ENCODE measurements around the gene RBM47. TPM values are rescaled to one million over a fixed set of nuclear protein-coding genes. Genes with fewer than 3 reads are reported as not detected.
"Not testable (repeated sequence)": the region's sequence is repeated elsewhere in the genome, so short reads cannot be mapped to it uniquely, and the experiment has no call there.

RBM47 gene
- total RNA-seq, 1 experiment from 2014 or later, result 97.9 TPM

DNA sequence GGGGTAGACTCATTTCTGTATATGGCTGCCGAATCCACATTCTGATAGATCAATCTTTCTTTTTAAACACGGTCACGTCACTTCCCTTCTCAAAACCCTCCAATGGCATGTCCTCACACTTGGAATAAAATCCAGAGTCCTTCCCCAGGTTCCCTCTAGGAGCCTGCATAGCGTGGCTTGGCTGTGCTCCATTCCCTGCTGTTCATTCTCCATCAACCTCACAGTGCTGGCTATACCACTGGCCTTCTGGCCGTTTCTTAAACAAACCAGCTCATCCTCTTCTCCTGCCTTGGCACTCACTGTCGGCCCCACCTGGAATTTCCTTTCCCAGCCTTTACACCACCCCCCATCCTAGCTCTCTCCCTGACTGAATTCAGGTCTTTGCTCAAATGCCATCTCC is 77.1 kb downstream of the RBM47 start:
- H3K36me3 ChIP-seq (replicated peaks; ENCODE audit: control insufficient read depth, insufficient read depth, low read length), result peaks cover 6% of the 10 kb centered on the region; the same call in 1 of the 2 replicates
- DNase-seq, result peak; percentile 53
- no peaks in the 10 kb centered on the region for H3K27me3 ChIP-seq (ENCODE audit: control insufficient read depth, insufficient read depth, low read length)
- H3K4me3 ChIP-seq (ENCODE audit: insufficient read depth, low read depth, low read length), result no peak overlapping the region

DNA sequence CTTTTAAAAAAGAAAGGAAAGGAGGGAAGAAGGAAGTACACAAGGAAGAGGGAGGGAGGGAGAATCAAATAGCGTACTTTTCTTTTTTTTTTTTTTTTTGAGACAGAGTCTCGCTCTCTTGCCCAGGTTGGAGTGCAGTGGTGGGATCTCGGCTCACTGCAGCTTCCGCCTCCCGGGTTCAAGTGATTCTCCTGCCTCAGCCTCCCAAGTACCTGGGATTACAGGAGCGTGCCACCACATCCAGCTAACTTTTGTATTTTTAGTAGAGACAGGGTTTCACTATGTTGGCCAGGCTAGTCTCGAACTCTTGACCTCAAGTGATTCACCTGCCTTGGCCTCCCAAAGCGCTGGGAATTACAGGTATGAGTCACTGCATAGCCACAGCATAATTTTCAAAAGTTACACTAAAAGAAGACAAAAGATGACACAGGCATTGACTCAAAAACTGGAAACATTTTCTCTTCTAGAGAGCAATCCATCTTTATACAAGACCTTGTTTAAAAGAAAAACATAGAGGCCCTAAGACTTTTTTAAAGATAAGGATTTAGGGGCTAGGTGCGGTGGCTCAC is 78.0 kb downstream of the RBM47 start:
- H3K4me3 ChIP-seq (ENCODE audit: insufficient read depth, low read depth, low read length); H3K27me3 ChIP-seq (ENCODE audit: control insufficient read depth, insufficient read depth, low read length); DNase-seq; H3K36me3 ChIP-seq (replicated peaks; ENCODE audit: control insufficient read depth, insufficient read depth, low read length): not testable (repeated sequence)

GRCh38 chr4:40550948-40551462 is 78.7 kb downstream of the RBM47 start:
- peaks cover 9% of the 10 kb centered on the region; the same call in 1 of the 2 replicates for H3K36me3 ChIP-seq (replicated peaks; ENCODE audit: control insufficient read depth, insufficient read depth, low read length)
- H3K4me3 ChIP-seq (ENCODE audit: insufficient read depth, low read depth, low read length), result no peak overlapping the region
- no peaks in the 10 kb centered on the region for H3K27me3 ChIP-seq (ENCODE audit: control insufficient read depth, insufficient read depth, low read length)
- DNase-seq, result peak; percentile 30

- Histone ChIP-seq H3K4me3 (ENCODE audit: insufficient read depth, low read depth, low read length) (no peak overlapping the region), H3K27me3 (ENCODE audit: control insufficient read depth, insufficient read depth, low read length) (no peaks in the 10 kb centered on the region), H3K36me3 (replicated peaks; ENCODE audit: control insufficient read depth, insufficient read depth, low read length) (peaks cover 9% of the 10 kb centered on the region; the same call in 1 of the 2 replicates)
- DNase-seq, result no peak
Measured at GRCh38 chr4:40550196-40550595, 79.5 kb downstream of the RBM47 start.

GRCh38 chr4:40548256-40548655 is 81.4 kb downstream of the RBM47 start:
- H3K4me3 ChIP-seq (ENCODE audit: insufficient read depth, low read depth, low read length), result no peak overlapping the region
- no peaks in the 10 kb centered on the region for H3K27me3 ChIP-seq (ENCODE audit: control insufficient read depth, insufficient read depth, low read length)
- no peak for DNase-seq
- H3K36me3 ChIP-seq (replicated peaks; ENCODE audit: control insufficient read depth, insufficient read depth, low read length), result peaks cover 9% of the 10 kb centered on the region; the same call in 1 of the 2 replicates

DNA sequence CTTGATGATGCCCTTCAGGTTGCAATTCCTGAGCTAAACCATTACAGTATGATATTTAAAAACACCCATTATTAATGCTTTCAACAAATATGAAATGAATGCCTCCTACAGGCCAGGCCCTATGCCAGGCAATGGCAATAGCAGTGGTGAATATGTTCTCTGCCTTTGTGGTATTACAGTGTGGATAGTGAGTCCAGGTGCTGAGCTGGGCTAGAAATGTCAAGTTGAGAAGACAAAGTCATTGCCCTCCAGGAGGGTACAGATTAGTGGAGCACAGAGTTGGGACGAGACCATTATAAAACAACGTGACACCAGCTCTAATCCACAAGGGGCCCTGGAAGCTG is 81.9 kb downstream of the RBM47 start:
- H3K4me3 ChIP-seq (ENCODE audit: insufficient read depth, low read depth, low read length), result no peak overlapping the region
- peaks cover 9% of the 10 kb centered on the region; the same call in 1 of the 2 replicates for H3K36me3 ChIP-seq (replicated peaks; ENCODE audit: control insufficient read depth, insufficient read depth, low read length)
- no peaks in the 10 kb centered on the region for H3K27me3 ChIP-seq (ENCODE audit: control insufficient read depth, insufficient read depth, low read length)
- no peak for DNase-seq

DNA sequence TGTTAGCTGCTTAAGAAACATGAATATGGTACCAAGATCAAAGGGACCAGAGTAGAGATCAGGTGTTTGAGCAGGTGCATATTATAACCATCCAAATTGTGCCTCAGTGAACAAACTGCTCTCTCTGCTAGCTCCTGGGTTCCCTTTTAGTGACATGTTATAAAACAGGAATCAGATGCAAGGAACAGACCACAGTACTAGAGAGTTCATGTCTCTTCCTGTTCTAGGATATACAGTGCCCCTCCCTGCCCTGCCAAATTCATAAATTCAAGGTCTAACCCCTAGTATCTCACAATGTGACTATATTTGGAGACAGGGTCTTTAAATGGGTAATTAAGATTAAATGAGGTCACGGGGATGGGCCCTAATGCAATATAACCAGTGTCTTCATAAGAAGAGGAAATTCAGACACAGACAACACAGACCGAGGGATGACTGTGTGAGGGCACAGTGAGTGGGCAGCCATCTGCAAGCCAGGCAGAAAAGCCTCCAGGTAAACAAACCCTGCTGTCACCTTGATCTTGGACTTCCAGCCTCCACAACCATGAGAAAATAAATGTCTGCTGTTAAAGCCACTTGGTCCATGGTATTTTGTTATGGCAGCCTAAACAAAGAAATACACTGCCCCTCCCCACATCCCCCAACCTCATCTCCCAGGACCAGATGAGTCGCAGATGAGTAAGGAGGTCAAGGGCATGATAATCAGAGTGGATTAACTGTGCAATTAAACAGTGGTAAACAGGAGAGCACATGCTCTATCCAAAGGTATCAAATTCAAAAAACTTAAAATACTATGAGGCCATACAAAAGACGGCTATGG is 82.5 kb downstream of the RBM47 start:
- Histone ChIP-seq H3K27me3 (ENCODE audit: control insufficient read depth, insufficient read depth, low read length) (no peaks in the 10 kb centered on the region), H3K4me3 (ENCODE audit: insufficient read depth, low read depth, low read length) (no peak overlapping the region), H3K36me3 (replicated peaks; ENCODE audit: control insufficient read depth, insufficient read depth, low read length) (peaks cover 9% of the 10 kb centered on the region; the same call in 1 of the 2 replicates)
- no peak for DNase-seq

DNA sequence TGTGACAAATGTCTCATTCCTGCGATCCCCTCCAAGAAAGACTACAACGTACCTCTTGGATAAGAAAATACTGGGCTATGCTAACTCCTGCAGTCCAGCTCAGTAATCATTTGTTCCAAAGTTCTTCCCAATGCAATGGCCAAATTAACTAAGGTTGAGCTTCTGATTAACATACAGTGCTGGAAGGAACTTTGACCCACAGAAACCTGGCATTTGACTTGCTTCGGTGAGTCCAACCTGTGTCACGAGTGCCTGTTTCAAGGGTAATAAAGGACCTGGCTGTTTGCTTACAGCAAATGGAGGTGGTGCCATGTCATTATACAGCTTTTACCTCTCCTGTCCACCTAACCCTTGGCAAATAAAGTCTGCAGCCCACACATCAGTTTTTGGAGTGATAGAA is 83.2 kb downstream of the RBM47 start:
- Histone ChIP-seq H3K36me3 (replicated peaks; ENCODE audit: control insufficient read depth, insufficient read depth, low read length) (peaks cover 9% of the 10 kb centered on the region; the same call in 1 of the 2 replicates), H3K4me3 (ENCODE audit: insufficient read depth, low read depth, low read length) (no peak overlapping the region), H3K27me3 (ENCODE audit: control insufficient read depth, insufficient read depth, low read length) (no peaks in the 10 kb centered on the region)
- DNase-seq, result no peak

DNA sequence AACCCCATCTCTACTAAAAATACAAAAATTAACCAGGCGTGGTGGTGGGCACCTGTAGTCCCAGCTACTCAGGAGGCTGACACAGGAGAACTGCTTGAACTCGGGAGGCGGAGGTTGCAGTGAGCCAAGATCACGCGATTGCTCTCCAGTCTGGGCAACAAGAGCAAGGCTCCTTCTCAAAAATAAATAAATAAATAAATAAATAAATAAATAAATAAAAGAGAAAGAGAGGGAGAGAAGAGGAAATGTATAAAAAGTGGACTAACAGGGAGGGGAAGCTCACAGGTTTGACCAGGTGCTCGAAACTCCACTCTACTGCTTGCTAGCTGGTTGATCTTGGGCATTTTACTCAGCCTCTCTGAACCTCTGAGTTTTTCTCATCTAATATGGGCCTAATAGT is 84.2 kb downstream of the RBM47 start:
- H3K4me3 ChIP-seq (ENCODE audit: insufficient read depth, low read depth, low read length); DNase-seq; H3K36me3 ChIP-seq (replicated peaks; ENCODE audit: control insufficient read depth, insufficient read depth, low read length); H3K27me3 ChIP-seq (ENCODE audit: control insufficient read depth, insufficient read depth, low read length): not testable (repeated sequence)

- no peak for DNase-seq
- Histone ChIP-seq H3K36me3 (replicated peaks; ENCODE audit: control insufficient read depth, insufficient read depth, low read length) (peaks cover 9% of the 10 kb centered on the region; the same call in 1 of the 2 replicates), H3K4me3 (ENCODE audit: insufficient read depth, low read depth, low read length) (no peak overlapping the region), H3K27me3 (ENCODE audit: control insufficient read depth, insufficient read depth, low read length) (no peaks in the 10 kb centered on the region)
Measured at GRCh38 chr4:40544221-40544620, 85.4 kb downstream of the RBM47 start.

DNA sequence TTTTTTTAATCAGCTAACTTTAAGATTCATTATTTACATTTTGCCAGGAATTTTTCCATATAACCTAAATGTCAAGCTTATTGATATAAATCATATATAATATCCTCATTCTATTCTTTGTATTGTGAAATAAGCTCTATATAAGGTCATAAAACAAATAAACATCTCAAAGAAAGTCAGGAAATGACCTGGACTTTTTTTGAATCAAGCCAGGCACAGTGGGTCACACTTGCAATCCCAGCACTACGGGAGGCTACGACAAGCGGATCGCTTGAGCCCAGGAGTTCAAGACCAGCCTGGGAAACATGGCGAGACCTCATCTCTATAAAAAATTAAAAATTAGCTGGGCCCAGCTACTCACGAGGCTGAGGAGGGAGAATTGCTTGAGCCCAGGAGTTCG is 88.9 kb downstream of the RBM47 start:
- H3K27me3 ChIP-seq (ENCODE audit: control insufficient read depth, insufficient read depth, low read length), result no peaks in the 10 kb centered on the region
- no peak for DNase-seq
- no peaks in the 10 kb centered on the region; the same call in none of the 2 replicates for H3K36me3 ChIP-seq (replicated peaks; ENCODE audit: control insufficient read depth, insufficient read depth, low read length)
- H3K4me3 ChIP-seq (ENCODE audit: insufficient read depth, low read depth, low read length), result no peak overlapping the region

DNA sequence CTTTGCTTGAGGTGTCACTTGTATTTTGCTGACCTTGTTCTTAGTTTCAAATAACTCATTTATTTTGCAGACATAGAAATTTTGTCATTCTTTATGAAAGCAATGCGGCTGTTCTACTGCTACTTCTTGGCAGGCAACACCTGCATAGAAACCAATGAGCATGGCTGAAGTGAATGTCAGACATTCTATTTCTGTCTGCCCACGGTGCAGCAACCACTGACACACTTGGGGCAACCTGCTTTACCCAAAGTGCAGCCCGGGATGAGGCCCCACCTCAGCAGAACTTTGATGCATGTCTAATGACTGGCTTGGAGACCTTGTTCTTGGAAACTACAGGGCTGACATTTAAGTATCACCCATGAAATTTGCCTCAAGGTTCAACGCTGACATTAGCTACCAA is 93.6 kb downstream of the RBM47 start:
- DNase-seq, result no peak
- Histone ChIP-seq H3K36me3 (replicated peaks; ENCODE audit: control insufficient read depth, insufficient read depth, low read length) (no peaks in the 10 kb centered on the region; the same call in 1 of the 2 replicates), H3K27me3 (ENCODE audit: control insufficient read depth, insufficient read depth, low read length) (no peaks in the 10 kb centered on the region), H3K4me3 (ENCODE audit: insufficient read depth, low read depth, low read length) (no peak overlapping the region)

DNA sequence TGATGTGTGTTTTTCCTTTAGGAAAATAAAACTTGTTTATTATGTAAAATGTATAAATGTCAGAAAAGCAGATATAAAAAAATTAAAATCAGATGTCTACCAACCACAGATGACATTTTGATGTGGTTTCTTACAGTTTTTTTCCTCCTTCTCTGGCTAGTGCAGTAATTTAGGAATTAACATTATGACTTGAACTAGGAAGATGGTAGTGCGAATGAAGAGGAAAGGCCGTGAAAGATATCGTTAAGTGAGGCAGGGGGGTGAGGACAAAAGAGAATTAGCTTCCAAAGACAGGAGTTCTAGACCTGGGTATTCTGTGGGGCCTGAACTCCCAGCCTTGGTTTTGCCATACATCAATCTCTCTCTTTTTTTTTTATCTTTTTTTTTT is 98.0 kb downstream of the RBM47 start:
- H3K36me3 ChIP-seq (replicated peaks; ENCODE audit: control insufficient read depth, insufficient read depth, low read length), result no peaks in the 10 kb centered on the region
- H3K27me3 ChIP-seq (ENCODE audit: control insufficient read depth, insufficient read depth, low read length), result no peaks in the 10 kb centered on the region
- DNase-seq, result no peak
- H3K4me3 ChIP-seq (ENCODE audit: insufficient read depth, low read depth, low read length), result no peak overlapping the region

DNA sequence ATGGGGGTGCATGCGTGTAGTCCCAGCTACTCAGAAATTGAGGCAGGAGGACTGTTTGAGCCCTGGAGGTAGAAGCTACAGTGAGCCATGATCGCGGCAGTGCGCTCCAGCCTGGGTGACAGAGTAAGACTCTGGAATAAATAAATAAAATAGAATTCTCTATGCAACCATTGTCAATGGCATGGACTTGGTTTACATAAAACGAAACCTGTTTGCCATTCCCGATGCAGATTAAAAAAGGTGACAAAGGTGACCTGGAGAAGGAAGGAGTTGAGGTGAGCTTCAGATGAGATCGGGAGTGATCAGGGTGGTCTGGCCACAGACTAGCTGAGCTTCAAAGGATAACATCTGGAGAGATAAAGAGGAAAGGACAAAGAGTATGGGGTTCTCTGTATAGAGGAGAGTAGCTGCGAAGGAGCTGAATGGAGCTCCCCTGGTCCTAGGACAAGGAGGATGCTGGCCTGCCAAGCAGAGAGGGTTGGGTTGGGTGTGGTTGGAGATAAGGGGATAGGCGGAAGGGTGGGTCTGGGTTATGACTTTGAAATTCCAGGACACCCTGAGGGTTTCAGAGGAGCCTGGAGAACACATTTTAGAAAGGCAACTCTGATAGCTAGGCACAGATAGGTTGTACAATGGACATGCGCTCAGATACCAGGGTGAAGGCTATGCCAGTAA is 98.6 kb downstream of the RBM47 start:
- H3K4me3 ChIP-seq (ENCODE audit: insufficient read depth, low read depth, low read length), result no peak overlapping the region
- no peaks in the 10 kb centered on the region for H3K27me3 ChIP-seq (ENCODE audit: control insufficient read depth, insufficient read depth, low read length)
- no peak for DNase-seq
- H3K36me3 ChIP-seq (replicated peaks; ENCODE audit: control insufficient read depth, insufficient read depth, low read length), result no peaks in the 10 kb centered on the region

- H3K36me3 ChIP-seq (replicated peaks; ENCODE audit: control insufficient read depth, insufficient read depth, low read length), result no peaks in the 10 kb centered on the region
- no peak for DNase-seq
- no peak overlapping the region for H3K4me3 ChIP-seq (ENCODE audit: insufficient read depth, low read depth, low read length)
- H3K27me3 ChIP-seq (ENCODE audit: control insufficient read depth, insufficient read depth, low read length), result no peaks in the 10 kb centered on the region
Measured at GRCh38 chr4:40526741-40527140, 102.9 kb downstream of the RBM47 start.
